ENCODE results near the gene POLD1. TPM values are rescaled to one million over a fixed set of nuclear protein-coding genes. Genes with fewer than 3 reads are reported as not detected.

POLD1 gene
- total RNA-seq, 2 donors from 2014 or later, result 12.0 to 13.4 TPM

- no peak for ATAC-seq
- intact Hi-C loops (cut with DNase I), result loop anchor here (5.0 to 10.0 kb wide), 2 partner anchors 50 to 563 kb away; no protein-coding TSS in a partner anchor
- no peak for DNase-seq
These were observed 22.1 kb upstream of the POLD1 start for GRCh38 chr19:50362030-50362412.

DNA sequence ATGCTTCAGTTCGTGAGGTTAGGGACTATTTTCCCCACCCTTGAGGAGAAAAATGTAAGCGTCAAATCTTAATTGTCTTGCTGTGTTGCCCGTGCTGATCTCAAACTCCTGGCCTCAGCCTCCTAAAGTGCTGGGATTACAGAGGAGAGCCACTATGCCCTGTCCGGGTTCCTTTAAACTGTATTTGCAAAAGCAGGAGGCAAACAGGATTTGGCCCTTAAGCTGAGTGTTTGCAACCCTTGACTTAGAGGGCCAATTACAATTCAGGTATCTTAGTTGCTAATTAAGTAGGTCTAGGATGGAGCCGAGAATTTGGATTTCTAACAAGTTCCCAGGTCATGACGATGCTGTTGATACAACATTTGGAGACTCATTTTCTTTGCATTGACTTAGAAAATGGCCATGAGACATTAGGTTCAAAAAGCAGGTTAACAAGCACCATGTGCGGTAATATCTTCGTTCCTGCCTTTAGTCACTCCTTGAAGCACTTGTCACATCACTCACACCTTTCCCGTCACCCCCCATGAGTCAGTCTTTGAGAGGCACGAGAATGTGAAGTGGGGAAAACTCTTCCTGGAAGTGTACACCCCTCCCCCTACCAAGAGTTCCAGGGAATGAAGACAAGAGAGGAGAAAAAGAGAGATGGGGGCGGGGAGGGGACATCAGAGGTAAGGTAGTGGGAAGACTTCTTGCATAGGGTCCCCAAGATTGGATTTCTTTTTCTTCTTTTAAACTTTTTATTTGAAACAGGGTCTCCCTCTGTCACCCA, 21.3 kb upstream of the POLD1 start:
- ATAC-seq, result peak in 1 of 2 donors; percentile 28
- no peak for DNase-seq
- intact Hi-C loops (cut with DNase I), result loop anchor here (5.0 to 10.0 kb wide), 2 partner anchors 49 to 562 kb away; no protein-coding TSS in a partner anchor

- intact Hi-C loops (cut with DNase I), result loop anchor here (5.0 to 10.0 kb wide), 2 partner anchors 97 to 559 kb away; no protein-coding TSS in a partner anchor
- ATAC-seq (no peak), DNase-seq (no peak)
These were observed 18.5 kb upstream of the POLD1 start, which contains the start of gene NAPSA for GRCh38 chr19:50365434-50366306. NAPSA (minus strand) TSS chr19:50365639; CDS start chr19:50365621, 18 bp downstream.

- intact Hi-C loops (cut with DNase I), result loop anchor here (2.0 to 10.0 kb wide), 3 partner anchors 92 to 556 kb away; no protein-coding TSS in a partner anchor
- ATAC-seq (peak; percentile 97), DNase-seq (peak; percentile 82)
These were observed 15.2 kb upstream of the POLD1 start for GRCh38 chr19:50368649-50369570.

GRCh38 chr19:50371914-50372475, 12.2 kb upstream of the POLD1 start:
- intact Hi-C loops (cut with DNase I), result loop anchor here in 1 of 2 donors (2.0 kb wide), 1 partner anchor 43 kb away; no protein-coding TSS in a partner anchor
- ATAC-seq (no peak), DNase-seq (no peak)

DNA sequence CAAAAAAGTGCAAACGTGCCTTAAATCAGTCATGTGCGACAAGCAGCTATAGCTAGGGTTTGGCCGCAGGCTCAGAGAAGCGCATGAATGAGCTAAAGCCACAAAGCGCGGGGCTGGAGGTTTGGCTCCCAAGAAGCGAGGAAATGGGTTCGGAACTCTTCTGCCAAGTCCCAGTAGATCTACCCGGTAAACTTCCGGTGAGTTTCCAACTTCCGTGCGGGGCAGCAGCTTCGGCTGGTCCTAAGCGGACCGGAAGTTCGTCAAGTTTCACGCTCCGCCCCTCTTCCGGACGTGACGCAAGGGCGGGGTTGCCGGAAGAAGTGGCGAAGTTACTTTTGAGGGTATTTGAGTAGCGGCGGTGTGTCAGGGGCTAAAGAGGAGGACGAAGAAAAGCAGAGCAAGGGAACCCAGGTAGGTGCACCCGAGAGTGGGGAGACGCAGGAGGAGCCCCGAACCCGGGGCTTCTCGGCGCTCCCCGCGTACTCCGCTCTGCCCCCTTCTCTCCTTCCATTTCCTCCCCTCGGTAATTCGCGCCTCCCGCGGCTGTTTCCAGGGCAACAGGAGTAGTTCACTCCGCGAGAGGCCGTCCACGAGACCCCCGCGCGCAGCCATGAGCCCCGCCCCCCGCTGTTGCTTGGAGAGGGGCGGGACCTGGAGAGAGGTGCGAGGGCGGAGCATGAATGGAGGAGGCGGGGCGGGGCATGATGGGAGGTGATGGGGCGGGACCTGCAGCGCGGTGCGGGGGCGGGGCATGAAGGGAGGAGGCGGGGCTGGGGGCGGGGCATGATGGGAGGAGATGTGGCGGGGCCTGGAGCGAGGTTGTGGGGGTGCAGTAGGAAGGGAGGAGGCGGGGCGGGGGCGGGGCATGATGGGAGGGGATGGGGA, 7.7 kb upstream of the POLD1 start, which contains the start of gene NR1H2:
Gene NR1H2, plus strand, starts transcription at position 292 of the 885 bp plus-strand sequence. CDS start 1,149 bp downstream, outside the sequence.
- peak; percentile 95 to 97 for ATAC-seq
- DNase-seq, result peak; percentile 95
- intact Hi-C loops (cut with DNase I), result no loop called here

DNA sequence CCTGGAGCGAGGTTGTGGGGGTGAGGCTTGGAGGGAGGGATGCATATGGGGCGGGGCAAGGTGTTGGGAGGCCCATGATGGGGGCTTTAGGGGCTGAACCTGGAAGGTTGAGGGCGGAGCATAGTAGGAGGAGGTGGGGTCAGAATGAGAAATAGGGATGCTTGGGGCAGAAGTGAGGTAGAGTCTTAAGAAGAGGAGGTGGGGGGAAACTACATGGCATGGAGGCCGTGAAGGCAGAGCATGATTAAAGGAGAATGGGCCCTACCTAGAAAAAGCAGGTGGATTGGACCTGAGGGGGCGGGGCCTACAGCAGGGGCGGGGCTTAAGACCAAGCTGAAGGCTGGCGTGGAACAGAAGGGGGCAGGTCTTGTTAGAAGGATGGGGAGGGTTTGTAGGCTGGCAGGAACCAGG, 7.1 kb upstream of the POLD1 start:
- DNase-seq (peak; percentile 50), ATAC-seq (peak; percentile 0 to 2)
- intact Hi-C loops (cut with DNase I), result no loop called here

DNA sequence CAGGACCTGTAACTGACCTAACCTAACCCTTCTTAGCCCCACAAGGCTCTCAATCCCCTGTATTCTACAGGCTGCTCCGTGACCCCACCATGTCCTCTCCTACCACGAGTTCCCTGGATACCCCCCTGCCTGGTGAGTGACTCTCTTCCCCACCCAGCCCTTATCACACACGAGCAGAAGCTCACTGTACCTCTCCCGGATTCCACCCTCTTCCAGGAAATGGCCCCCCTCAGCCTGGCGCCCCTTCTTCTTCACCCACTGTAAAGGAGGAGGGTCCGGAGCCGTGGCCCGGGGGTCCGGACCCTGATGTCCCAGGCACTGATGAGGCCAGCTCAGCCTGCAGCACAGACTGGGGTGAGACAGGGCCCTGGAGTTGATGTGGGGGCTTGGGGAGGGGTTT, 6.6 kb upstream of the POLD1 start:
- ATAC-seq (no peak), DNase-seq (no peak)
- intact Hi-C loops (cut with DNase I), result no loop called here

DNA sequence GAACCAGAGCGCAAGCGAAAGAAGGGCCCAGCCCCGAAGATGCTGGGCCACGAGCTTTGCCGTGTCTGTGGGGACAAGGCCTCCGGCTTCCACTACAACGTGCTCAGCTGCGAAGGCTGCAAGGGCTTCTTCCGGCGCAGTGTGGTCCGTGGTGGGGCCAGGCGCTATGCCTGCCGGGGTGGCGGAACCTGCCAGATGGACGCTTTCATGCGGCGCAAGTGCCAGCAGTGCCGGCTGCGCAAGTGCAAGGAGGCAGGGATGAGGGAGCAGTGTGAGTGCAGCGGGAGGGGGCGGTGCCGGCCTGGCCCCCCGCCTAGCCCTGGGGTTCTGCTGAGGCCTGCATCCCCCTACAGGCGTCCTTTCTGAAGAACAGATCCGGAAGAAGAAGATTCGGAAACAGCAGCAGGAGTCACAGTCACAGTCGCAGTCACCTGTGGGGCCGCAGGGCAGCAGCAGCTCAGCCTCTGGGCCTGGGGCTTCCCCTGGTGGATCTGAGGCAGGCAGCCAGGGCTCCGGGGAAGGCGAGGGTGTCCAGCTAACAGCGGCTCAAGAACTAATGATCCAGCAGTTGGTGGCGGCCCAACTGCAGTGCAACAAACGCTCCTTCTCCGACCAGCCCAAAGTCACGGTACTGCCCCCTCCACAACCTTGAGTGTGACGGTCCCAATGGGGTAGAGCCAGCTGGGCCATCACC, 5.8 kb upstream of the POLD1 start:
- intact Hi-C loops (cut with DNase I), result no loop called here
- ATAC-seq (no peak), DNase-seq (no peak)

- no peak for ATAC-seq
- intact Hi-C loops (cut with DNase I), result no loop called here
- DNase-seq, result no peak
These were observed 5.3 kb upstream of the POLD1 start for GRCh38 chr19:50378863-50379236.

DNA sequence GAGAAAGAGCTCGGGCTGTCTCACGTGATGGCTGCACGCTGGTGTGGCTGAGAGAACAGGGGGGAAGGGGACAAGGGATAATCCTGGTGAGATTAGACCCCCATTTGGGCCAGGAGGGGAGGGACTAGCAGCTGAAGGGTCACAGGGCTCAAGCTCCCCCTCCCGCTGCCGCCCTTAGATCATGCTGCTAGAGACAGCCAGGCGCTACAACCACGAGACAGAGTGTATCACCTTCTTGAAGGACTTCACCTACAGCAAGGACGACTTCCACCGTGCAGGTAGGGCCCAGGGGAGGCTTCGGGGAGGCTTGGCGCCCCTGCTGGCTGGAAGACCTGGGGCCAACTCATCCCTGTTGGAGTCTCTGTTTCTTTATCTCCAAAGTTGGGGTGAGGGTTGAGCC, 4.5 kb upstream of the POLD1 start:
- intact Hi-C loops (cut with DNase I), result no loop called here
- no peak for ATAC-seq
- DNase-seq, result no peak

DNA sequence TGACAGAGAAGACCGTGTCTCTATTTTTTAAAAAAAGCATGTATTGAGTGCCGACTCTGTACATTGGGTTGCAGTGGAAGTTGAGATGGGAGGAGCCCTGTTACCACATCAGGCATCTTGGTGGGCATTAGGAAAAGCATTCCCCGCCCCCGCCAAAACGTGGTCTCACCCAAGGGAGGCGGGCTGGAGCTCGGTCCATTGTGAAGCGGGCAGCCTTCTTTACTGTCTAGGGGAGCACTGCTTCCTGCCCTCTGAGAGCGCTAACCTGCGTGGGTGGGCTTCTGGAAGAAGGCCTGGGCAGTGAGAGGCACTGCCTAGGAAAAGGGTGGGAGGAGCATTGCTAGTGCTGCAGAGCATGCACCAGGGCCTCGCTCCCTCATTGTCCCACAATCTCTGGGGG, 4.0 kb upstream of the POLD1 start:
- no peak for ATAC-seq
- intact Hi-C loops (cut with DNase I), result no loop called here
- no peak for DNase-seq

DNA sequence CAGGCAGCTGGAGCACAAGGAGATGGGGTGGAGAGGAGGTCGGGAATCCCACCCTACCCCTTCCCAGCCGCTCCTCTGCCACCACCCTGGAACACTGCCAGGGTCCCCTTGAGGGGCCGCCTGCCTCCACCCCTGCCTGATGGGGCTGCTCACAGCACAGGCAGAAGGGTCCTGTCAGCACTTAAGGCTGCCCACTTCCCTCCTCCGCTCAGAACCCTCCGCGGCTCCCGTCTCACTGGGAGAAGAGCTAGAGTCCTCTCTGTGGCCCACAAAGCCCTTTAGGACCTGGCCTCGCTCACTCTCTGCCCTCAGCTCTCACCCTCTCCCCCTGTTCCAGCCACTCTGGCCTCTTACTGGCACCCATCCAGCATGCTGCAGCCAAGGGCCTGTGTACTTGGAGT, 3.4 kb upstream of the POLD1 start:
- DNase-seq, result peak; percentile 25
- ATAC-seq, result no peak
- intact Hi-C loops (cut with DNase I), result no loop called here

- intact Hi-C loops (cut with DNase I), result no loop called here
- DNase-seq (no peak), ATAC-seq (no peak)
These were observed 2.0 kb upstream of the POLD1 start for GRCh38 chr19:50381881-50382729.

GRCh38 chr19:50383001-50383851, 921 bp upstream of the POLD1 start:
- DNase-seq (no peak), ATAC-seq (peak in 1 of 2 donors; percentile 0)
- intact Hi-C loops (cut with DNase I), result no loop called here
